ENCODE data around the gene DNAH7. TPM values are rescaled to one million over a fixed set of nuclear protein-coding genes. Genes with fewer than 3 reads are reported as not detected.

Gene DNAH7
- total and polyA plus RNA-seq, 2 donors (not counting 1 experiment from before 2014, with no cell fraction given): 0.37 to 0.99 TPM

DNA sequence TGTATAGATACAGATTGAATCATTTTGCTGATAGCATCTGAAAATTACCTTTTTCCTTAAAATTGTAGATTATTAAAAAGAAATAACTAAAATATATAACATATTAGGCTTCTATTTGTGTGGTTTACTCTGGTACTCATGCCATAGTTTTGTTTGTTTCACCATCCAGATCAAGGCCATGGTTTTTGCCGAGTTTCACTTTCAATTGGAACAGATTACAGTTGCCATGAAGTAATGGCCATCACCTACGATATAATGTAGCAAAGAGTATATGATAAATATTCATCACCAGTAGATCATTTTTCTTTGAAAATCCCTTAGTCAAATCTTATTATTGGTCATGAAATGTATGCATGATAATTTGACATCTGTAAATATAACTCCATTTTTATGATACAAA, 11.9 kb upstream of the DNAH7 start:
- H4K20me1 ChIP-seq (ENCODE audit: control insufficient read depth, extremely low read depth, insufficient read depth, low read length): no peaks in the 10 kb centered on the region
- no peak overlapping the region for H3K9ac ChIP-seq (ENCODE audit: insufficient read depth, low read length)
- no peaks in the 10 kb centered on the region for H3K79me2 ChIP-seq (ENCODE audit: control insufficient read depth, insufficient read depth, low read length)
- H3K9me3 ChIP-seq (ENCODE audit: control insufficient read depth, insufficient read depth, low read depth, low read length): no peaks in the 10 kb centered on the region
- no peak for TF ChIP-seq EZH2 (IDR thresholded peaks at IDR 0.05; ENCODE audit: low read length, missing control alignments)
- TF ChIP-seq, protein P1, sequence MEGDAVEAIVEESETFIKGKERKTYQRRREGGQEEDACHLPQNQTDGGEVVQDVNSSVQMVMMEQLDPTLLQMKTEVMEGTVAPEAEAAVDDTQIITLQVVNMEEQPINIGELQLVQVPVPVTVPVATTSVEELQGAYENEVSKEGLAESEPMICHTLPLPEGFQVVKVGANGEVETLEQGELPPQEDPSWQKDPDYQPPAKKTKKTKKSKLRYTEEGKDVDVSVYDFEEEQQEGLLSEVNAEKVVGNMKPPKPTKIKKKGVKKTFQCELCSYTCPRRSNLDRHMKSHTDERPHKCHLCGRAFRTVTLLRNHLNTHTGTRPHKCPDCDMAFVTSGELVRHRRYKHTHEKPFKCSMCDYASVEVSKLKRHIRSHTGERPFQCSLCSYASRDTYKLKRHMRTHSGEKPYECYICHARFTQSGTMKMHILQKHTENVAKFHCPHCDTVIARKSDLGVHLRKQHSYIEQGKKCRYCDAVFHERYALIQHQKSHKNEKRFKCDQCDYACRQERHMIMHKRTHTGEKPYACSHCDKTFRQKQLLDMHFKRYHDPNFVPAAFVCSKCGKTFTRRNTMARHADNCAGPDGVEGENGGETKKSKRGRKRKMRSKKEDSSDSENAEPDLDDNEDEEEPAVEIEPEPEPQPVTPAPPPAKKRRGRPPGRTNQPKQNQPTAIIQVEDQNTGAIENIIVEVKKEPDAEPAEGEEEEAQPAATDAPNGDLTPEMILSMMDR (conservative IDR thresholded peaks at IDR 0.05 in 1 of 2, IDR thresholded peaks at IDR 0.05 in 1 of 2; ENCODE audit: low read depth in 1 of 2, low read length in 2 of 2): no peak
- no peak for DNase-seq (ENCODE audit: low read depth in 2 of 2)
- no peak overlapping the region for H2AFZ ChIP-seq (ENCODE audit: low read length)
- no peaks in the 10 kb centered on the region for H3K36me3 ChIP-seq (ENCODE audit: control insufficient read depth, insufficient read depth, low read length)
- H3K4me2 ChIP-seq (ENCODE audit: extremely low read depth, insufficient read depth, low read length): no peak overlapping the region
- no peak overlapping the region for H3K27ac ChIP-seq (ENCODE audit: insufficient read depth, low read length)
- no peaks in the 10 kb centered on the region for H3K27me3 ChIP-seq (ENCODE audit: control insufficient read depth, insufficient read depth, low read length)
- peaks cover 7% of the 10 kb centered on the region for H3K4me1 ChIP-seq (ENCODE audit: control insufficient read depth, extremely low read depth, insufficient read depth, low read length)
- H3K4me3 ChIP-seq (replicated peaks in 1 of 4; ENCODE audit: control extremely low read depth in 1 of 4, insufficient read depth in 1 of 4, low read depth in 3 of 4, low read length in 4 of 4): no peak overlapping the region

DNA sequence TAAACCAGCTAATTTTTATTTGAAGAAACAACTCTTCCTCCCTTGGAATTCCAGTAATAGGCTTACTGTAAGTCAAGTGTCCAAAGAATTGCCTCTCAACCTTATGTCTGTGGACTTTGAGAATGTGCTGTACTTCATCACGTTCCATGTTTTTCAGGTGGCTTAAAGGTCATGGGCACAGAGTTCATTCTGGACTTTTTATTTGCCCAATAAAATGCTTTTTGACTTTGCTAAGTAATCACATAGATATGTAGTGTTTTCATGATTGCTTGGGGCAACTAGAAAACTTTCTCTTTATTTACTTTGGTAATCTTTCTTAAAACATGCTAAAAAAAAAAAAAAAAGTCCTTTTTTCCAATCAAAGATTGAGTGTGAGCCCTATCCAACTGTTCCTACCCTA, 10.4 kb upstream of the DNAH7 start:
- Histone ChIP-seq H3K9me3 (ENCODE audit: control insufficient read depth, insufficient read depth, low read depth, low read length) (no peaks in the 10 kb centered on the region), H4K20me1 (ENCODE audit: control insufficient read depth, extremely low read depth, insufficient read depth, low read length) (no peaks in the 10 kb centered on the region), H3K36me3 (ENCODE audit: control insufficient read depth, insufficient read depth, low read length) (no peaks in the 10 kb centered on the region), H3K79me2 (ENCODE audit: control insufficient read depth, insufficient read depth, low read length) (no peaks in the 10 kb centered on the region), H3K4me1 (ENCODE audit: control insufficient read depth, extremely low read depth, insufficient read depth, low read length) (peaks cover 7% of the 10 kb centered on the region), H3K4me2 (ENCODE audit: extremely low read depth, insufficient read depth, low read length) (no peak overlapping the region), H3K27me3 (ENCODE audit: control insufficient read depth, insufficient read depth, low read length) (no peaks in the 10 kb centered on the region), H3K9ac (ENCODE audit: insufficient read depth, low read length) (no peak overlapping the region), H3K4me3 (replicated peaks in 1 of 4; ENCODE audit: control extremely low read depth in 1 of 4, insufficient read depth in 1 of 4, low read depth in 3 of 4, low read length in 4 of 4) (no peak overlapping the region), H3K27ac (ENCODE audit: insufficient read depth, low read length) (no peak overlapping the region), H2AFZ (ENCODE audit: low read length) (no peak overlapping the region)
- DNase-seq (ENCODE audit: low read depth in 2 of 2): no peak
- TF ChIP-seq, protein P1 (conservative IDR thresholded peaks at IDR 0.05 in 1 of 2, IDR thresholded peaks at IDR 0.05 in 1 of 2; ENCODE audit: low read depth in 1 of 2, low read length in 2 of 2): no peak
- TF ChIP-seq EZH2 (IDR thresholded peaks at IDR 0.05; ENCODE audit: low read length, missing control alignments): no peak

GRCh38 chr2:196077821-196078220, 9.2 kb upstream of the DNAH7 start:
- Histone ChIP-seq H3K36me3 (ENCODE audit: control insufficient read depth, insufficient read depth, low read length) (no peaks in the 10 kb centered on the region), H3K27me3 (ENCODE audit: control insufficient read depth, insufficient read depth, low read length) (no peaks in the 10 kb centered on the region), H3K4me1 (ENCODE audit: control insufficient read depth, extremely low read depth, insufficient read depth, low read length) (peaks cover 7% of the 10 kb centered on the region), H3K79me2 (ENCODE audit: control insufficient read depth, insufficient read depth, low read length) (no peaks in the 10 kb centered on the region), H3K9ac (ENCODE audit: insufficient read depth, low read length) (no peak overlapping the region), H3K9me3 (ENCODE audit: control insufficient read depth, insufficient read depth, low read depth, low read length) (no peaks in the 10 kb centered on the region), H3K27ac (ENCODE audit: insufficient read depth, low read length) (peak overlapping the region; percentile 55), H3K4me2 (ENCODE audit: extremely low read depth, insufficient read depth, low read length) (peak overlapping the region; percentile 66), H4K20me1 (ENCODE audit: control insufficient read depth, extremely low read depth, insufficient read depth, low read length) (no peaks in the 10 kb centered on the region), H2AFZ (ENCODE audit: low read length) (no peak overlapping the region), H3K4me3 (replicated peaks in 1 of 4; ENCODE audit: control extremely low read depth in 1 of 4, insufficient read depth in 1 of 4, low read depth in 3 of 4, low read length in 4 of 4) (no peak overlapping the region)
- TF ChIP-seq EZH2 (IDR thresholded peaks at IDR 0.05; ENCODE audit: low read length, missing control alignments): no peak
- TF ChIP-seq, protein P1 (conservative IDR thresholded peaks at IDR 0.05 in 1 of 2, IDR thresholded peaks at IDR 0.05 in 1 of 2; ENCODE audit: low read depth in 1 of 2, low read length in 2 of 2): no peak
- DNase-seq (ENCODE audit: low read depth in 2 of 2): no peak

All from fibroblast of lung (primary cell).